ENCODE measurements around the gene SYT12.

Gene SYT12

DNA sequence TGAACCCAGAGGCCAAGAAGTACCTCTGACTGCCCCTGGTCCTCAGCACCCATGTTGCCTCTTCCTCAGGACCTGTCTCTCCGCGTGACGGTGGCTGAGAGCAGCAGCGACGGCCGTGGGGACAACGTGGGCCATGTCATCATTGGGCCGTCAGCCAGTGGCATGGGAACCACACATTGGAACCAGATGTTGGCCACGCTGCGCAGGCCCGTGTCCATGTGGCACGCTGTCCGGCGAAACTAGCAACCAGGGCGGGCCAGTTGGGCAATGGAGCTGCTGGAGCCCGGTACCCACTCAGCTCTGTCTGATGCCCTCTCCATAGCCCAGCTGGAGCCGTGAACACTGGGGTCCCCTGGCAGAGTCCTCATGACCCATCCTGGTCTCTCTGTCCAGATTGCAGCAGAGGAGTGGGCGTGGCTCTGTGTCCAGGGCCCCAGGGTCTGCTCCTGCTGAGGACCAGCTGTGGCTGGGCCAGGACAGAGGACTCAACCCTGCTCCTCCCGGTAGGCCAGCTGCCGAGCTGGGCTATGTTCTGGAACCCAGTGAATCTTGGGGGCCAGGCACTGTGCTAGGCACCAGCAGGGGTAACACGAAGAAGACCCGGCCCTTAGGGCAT is 25.7 kb downstream of the SYT12 start:
- WGBS: 96% methylated on average over 22 of the region's 22 CpGs
- Histone ChIP-seq H3K27me3 (ENCODE audit: insufficient read depth, low read length) (no peaks in the 10 kb centered on the region), H3K27ac (ENCODE audit: low read depth, low read length) (no peak overlapping the region), H3K9ac (ENCODE audit: low read depth, low read length) (no peak overlapping the region), H3K9me3 (ENCODE audit: insufficient read depth, low read depth, low read length) (no peaks in the 10 kb centered on the region), H3K4me3 (ENCODE audit: low read length) (no peak overlapping the region), H3K4me1 (ENCODE audit: insufficient read depth, low read length) (no peaks in the 10 kb centered on the region), H3K36me3 (ENCODE audit: insufficient read depth, low read length) (no peaks in the 10 kb centered on the region)

DNA sequence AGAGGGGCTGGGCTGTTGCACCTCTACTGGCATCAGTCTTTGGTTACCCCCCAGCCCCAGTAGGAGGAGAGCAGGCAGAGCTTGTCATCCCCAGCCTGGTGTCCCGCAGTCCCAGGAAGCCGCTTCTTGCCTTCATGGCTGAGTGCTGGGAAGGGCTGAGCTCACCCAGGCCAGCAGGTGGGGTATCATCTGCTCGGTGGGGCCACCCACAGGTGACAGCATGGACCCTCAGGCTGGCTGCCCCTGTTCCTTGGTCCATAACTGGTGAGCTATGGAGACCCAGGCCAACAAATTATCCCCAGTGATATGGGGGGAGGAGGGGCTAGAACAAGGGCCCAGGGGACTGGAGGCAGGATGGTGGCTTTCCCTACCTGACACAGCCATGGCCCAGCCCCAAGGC is 27.2 kb downstream of the SYT12 start:
- no peaks in the 10 kb centered on the region for H3K9me3 ChIP-seq (ENCODE audit: insufficient read depth, low read depth, low read length)
- no peak overlapping the region; the same call in 1 of the 2 replicates for H3K9ac ChIP-seq (ENCODE audit: low read depth, low read length)
- no peak overlapping the region for H3K27ac ChIP-seq (ENCODE audit: low read depth, low read length)
- H3K4me1 ChIP-seq (ENCODE audit: insufficient read depth, low read length): no peaks in the 10 kb centered on the region
- no peaks in the 10 kb centered on the region for H3K27me3 ChIP-seq (ENCODE audit: insufficient read depth, low read length)
- no peak overlapping the region for H3K4me3 ChIP-seq (ENCODE audit: low read length)
- H3K36me3 ChIP-seq (ENCODE audit: insufficient read depth, low read length): no peaks in the 10 kb centered on the region
- WGBS: 89% methylated on average over 3 of the region's 3 CpGs

DNA sequence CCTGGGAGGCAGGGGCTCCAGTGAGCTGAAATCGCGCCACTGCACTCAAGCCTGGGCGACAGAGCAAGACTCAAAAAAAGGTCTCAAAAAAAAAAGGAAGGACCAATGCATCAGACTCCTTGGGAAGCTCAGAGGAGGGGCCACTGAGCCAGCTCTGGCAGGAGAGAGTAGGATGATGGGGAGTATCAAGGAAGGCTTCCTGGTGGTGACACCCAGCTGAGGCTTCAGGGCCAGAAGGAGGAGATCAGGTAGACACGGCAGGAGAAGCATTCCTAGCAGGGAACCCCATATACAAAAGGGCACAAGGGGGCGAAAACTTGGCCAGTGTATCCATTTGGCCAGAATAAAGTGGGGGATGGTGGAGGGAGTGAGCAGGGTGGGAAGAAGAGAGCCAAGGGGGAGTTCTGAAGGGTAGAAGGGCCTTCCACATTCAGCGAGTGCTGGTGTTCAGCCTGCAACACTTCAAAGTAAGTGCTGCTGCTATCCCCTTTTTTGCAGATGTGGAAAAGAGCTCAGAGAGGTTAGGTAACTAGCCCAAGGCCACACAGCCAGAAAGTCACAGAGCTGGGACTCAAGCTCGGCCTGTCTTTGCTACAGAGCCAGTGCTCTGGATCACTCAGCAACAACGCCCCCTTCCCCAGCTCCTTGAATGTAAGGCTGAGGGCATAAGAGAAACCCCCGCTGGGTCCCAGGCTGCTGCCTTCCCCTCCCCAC is 28.4 kb downstream of the SYT12 start:
- H3K27ac ChIP-seq (ENCODE audit: low read depth, low read length): no peak overlapping the region
- H3K9me3 ChIP-seq (ENCODE audit: insufficient read depth, low read depth, low read length): no peaks in the 10 kb centered on the region
- peaks cover 12% of the 10 kb centered on the region for H3K4me1 ChIP-seq (ENCODE audit: insufficient read depth, low read length)
- no peak overlapping the region for H3K4me3 ChIP-seq (ENCODE audit: low read length)
- 82% methylated on average over 9 of the region's 9 CpGs for WGBS
- H3K9ac ChIP-seq (ENCODE audit: low read depth, low read length): no peak overlapping the region
- no peaks in the 10 kb centered on the region for H3K36me3 ChIP-seq (ENCODE audit: insufficient read depth, low read length)
- peaks cover 5% of the 10 kb centered on the region; the same call in 1 of the 2 replicates for H3K27me3 ChIP-seq (ENCODE audit: insufficient read depth, low read length)

DNA sequence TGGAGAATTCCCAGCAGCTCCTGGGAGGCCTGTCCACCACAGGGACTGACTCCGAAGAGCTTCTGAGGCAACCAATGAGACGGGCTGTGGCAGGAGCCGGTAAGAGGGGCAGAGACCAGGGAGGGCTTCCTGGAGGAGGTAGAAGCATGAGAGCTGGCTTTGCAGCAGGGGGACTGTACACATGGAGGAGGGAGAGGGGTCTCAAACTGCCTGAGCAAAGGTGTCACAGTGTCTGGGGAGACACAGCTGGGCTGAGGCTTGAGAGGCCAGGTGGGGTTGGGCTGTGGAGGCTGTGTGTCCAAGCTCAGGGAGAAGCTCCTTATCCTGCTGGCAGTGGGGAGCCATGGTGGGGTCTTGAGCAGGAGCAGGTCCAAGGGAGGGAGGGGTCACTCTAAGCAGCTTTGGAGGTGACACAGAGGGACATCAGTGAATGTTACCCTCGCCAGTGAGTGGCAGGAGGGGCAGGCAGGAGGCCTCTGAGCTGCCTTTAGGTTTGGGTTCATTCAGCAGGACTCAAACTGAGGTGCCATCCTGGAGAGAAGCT is 29.1 kb downstream of the SYT12 start:
- H3K36me3 ChIP-seq (ENCODE audit: insufficient read depth, low read length): no peaks in the 10 kb centered on the region
- H3K4me3 ChIP-seq (ENCODE audit: low read length): no peak overlapping the region
- WGBS: 86% methylated on average over 4 of the region's 4 CpGs
- H3K27me3 ChIP-seq (ENCODE audit: insufficient read depth, low read length): peaks cover 10% of the 10 kb centered on the region
- peaks cover 12% of the 10 kb centered on the region for H3K4me1 ChIP-seq (ENCODE audit: insufficient read depth, low read length)
- H3K9ac ChIP-seq (ENCODE audit: low read depth, low read length): no peak overlapping the region
- H3K9me3 ChIP-seq (ENCODE audit: insufficient read depth, low read depth, low read length): no peaks in the 10 kb centered on the region
- no peak overlapping the region for H3K27ac ChIP-seq (ENCODE audit: low read depth, low read length)

DNA sequence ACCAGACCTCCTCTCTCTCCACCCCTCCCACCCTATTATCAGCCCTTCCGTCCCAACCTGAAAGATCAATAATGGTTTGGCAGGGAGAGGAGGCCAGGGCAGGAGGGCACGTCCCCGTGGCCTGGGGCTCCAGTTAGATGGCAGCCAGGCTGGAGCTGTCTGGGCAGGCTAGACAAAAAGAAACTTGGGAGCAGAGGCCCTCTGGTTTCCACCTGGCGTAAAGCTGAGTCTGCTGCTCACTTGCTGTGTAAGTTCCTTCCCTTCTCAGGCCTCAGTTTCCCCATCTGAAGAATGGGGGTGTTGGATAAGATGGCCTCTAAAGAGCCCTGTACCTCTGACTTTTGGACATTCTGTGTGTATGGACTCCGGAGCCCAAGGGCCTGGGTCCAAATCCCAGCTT is 30.0 kb downstream of the SYT12 start:
- H3K9ac ChIP-seq (ENCODE audit: low read depth, low read length): no peak overlapping the region
- H3K36me3 ChIP-seq (ENCODE audit: insufficient read depth, low read length): no peaks in the 10 kb centered on the region
- H3K4me1 ChIP-seq (ENCODE audit: insufficient read depth, low read length): peaks cover 12% of the 10 kb centered on the region
- H3K9me3 ChIP-seq (ENCODE audit: insufficient read depth, low read depth, low read length): no peaks in the 10 kb centered on the region
- H3K4me3 ChIP-seq (ENCODE audit: low read length): no peak overlapping the region
- WGBS: 93% methylated on average over 5 of the region's 5 CpGs
- H3K27ac ChIP-seq (ENCODE audit: low read depth, low read length): no peak overlapping the region
- peaks cover 16% of the 10 kb centered on the region for H3K27me3 ChIP-seq (ENCODE audit: insufficient read depth, low read length)

DNA sequence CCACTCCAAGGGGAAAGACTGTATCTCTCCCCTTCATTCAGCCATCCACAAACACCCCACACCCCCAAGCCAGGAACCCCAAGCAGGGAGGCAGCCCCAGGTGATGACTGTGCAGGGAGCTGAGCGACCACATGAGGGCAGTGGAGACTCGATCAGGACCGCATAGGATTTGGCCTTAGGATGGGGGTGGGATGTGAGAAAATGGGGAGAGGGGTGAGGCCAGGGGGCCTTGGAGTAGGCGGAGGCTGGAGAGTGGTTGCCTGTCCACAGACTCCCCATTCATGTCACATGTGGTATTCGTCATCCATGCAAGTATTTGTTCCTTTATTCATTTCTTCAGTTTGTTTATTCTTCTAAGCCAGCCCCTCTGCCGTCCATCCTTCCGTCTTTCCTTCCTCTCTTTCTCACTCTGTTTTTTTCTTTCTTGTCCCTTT is 31.0 kb downstream of the SYT12 start:
- 40% methylated on average over 7 of the region's 7 CpGs for WGBS
- Histone ChIP-seq H3K4me1 (ENCODE audit: insufficient read depth, low read length) (peaks cover 12% of the 10 kb centered on the region), H3K27ac (ENCODE audit: low read depth, low read length) (no peak overlapping the region), H3K27me3 (ENCODE audit: insufficient read depth, low read length) (peaks cover 16% of the 10 kb centered on the region), H3K36me3 (ENCODE audit: insufficient read depth, low read length) (no peaks in the 10 kb centered on the region), H3K9ac (ENCODE audit: low read depth, low read length) (no peak overlapping the region), H3K9me3 (ENCODE audit: insufficient read depth, low read depth, low read length) (no peaks in the 10 kb centered on the region), H3K4me3 (ENCODE audit: low read length) (no peak overlapping the region)

DNA sequence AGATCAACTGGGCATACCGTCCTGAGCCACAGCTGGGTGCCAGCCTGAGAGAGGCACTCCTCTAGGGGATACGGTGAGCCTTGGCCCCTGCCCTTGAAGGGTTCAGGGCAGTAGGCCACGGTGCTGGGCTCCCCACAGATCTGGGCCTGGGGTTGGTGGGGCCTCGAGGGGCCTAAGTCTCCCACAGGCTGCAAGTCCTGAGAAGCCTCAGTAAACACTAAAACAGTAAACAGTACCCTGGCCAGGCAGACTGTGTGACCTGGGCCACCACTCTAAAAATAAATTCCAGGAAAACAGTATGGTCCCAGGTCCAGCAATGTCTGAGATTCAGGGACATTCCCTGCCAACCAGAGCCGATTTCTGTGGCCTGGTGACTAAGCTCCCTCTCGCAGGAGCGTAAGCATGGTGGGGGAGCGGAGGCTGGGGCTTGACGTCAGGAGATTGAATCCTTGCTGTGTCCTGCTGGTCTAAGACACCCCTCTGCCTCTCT is 31.5 kb downstream of the SYT12 start:
- Histone ChIP-seq H3K4me3 (ENCODE audit: low read length) (no peak overlapping the region), H3K36me3 (ENCODE audit: insufficient read depth, low read length) (no peaks in the 10 kb centered on the region), H3K4me1 (ENCODE audit: insufficient read depth, low read length) (peaks cover 12% of the 10 kb centered on the region), H3K27me3 (ENCODE audit: insufficient read depth, low read length) (peaks cover 16% of the 10 kb centered on the region), H3K9me3 (ENCODE audit: insufficient read depth, low read depth, low read length) (no peaks in the 10 kb centered on the region), H3K9ac (ENCODE audit: low read depth, low read length) (no peak overlapping the region), H3K27ac (ENCODE audit: low read depth, low read length) (no peak overlapping the region)
- WGBS: 75% methylated on average over 9 of the region's 9 CpGs

DNA sequence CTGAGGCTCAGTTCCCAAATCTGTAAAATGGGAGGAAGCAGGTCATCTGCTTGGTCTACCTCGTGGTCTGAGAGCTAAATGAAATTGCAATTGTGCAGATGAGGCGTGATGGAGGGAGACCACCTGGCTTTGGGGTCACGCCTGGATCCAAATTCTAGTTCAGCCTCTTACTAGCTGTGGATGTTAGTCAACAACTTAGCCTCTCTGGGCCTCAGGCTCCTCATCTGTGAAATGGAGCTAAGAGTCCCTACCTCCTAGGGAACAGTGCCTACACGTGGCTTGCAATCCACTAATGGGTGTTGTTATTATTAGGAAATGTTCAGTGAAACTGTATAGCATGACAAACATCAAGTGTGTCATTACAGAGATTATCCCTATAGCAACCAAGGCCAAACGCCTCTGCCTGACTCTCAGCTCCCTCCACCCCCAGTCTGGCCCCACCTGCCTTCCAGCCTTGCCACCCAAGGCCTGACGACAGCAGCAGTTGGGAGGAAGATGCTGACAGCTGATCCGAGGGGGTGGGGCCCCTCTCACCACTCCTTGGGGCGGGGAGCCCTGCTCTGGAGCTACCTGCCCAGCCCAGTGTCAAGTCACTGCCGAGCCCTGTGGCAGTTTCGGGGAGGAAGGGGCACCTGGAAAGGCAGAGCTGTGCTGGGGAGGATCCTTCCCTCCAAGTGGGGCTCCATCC is 32.0 kb downstream of the SYT12 start:
- Histone ChIP-seq H3K4me1 (ENCODE audit: insufficient read depth, low read length) (peaks cover 12% of the 10 kb centered on the region), H3K27ac (ENCODE audit: low read depth, low read length) (no peak overlapping the region), H3K27me3 (ENCODE audit: insufficient read depth, low read length) (peaks cover 16% of the 10 kb centered on the region), H3K36me3 (ENCODE audit: insufficient read depth, low read length) (no peaks in the 10 kb centered on the region), H3K9ac (ENCODE audit: low read depth, low read length) (no peak overlapping the region), H3K4me3 (ENCODE audit: low read length) (no peak overlapping the region), H3K9me3 (ENCODE audit: insufficient read depth, low read depth, low read length) (no peaks in the 10 kb centered on the region)
- WGBS: 71% methylated on average over 9 of the region's 10 CpGs

DNA sequence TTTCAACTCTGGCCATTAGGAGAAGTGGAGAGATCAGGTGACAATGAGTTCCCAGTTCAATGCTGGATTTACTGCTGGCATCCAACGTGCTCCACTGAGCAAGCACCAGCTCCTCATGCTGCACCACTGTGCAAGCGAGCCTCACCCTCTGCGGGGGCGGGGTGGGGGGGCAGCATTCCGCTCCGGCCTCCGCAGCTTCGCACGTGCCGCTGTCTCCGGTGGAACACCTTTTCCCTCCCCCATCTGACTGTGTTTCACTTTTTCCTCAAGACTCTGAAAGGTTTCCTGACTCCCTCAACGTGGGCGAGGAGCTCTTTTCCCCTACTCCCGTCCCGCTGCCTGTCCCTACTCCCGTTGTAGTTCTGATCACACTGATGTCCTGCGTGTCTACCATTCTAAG is 32.9 kb downstream of the SYT12 start:
- H3K4me3 ChIP-seq (ENCODE audit: low read length): peak overlapping the region; percentile 70; the same call in 1 of the 2 replicates

DNA sequence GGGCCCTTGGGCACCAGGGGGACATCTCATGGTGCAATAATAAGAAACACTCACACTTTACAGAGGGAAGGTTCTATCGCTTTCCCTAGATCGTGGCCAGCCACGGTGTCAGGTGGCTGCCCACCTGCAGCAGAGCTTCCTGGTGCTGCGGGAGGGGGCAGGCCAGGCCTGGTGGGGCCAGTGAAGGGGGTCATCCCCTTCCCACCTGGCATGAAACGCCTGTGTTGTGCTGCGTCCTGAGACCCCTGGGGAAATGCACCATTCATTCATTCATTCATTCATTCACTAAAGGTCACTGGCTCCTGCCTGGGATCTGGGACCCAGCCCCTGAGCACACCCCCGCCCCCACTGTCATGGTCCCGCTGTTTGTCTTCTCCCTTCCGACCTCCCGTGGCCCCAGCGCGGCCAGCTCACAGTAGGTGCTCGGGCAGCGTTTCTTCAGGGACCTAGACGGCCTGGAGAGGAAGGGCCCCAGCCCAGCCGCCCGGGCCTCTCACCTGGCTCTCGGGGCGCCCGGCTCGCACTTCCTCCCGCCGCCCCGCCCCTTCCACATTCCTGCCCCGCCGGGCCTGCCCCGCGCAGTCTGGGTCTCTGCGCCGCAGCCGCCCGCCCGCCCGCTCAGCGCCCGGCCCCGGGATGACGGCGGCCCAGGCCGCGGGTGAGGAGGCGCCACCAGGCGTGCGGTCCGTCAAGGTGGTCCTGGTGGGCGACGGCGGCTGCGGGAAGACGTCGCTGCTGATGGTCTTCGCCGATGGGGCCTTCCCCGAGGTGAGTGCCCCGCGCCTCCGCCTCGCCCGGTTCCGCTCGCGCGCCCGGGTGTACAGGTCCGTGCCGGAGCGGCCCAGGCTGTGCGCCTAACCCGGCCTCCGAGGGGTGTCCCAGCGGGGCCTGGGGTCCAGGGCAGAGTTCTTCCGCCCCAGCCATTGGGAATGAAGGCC is 33.6 kb downstream of the SYT12 start, which contains the start of gene RHOD:
Gene RHOD (plus strand): TSS at position 581 of the 938 bp plus-strand sequence. CDS start 56 bp downstream, at position 637.
- Histone ChIP-seq H3K9me3 (ENCODE audit: insufficient read depth, low read depth, low read length) (no peaks in the 10 kb centered on the region), H3K4me1 (ENCODE audit: insufficient read depth, low read length) (peaks cover 12% of the 10 kb centered on the region), H3K9ac (ENCODE audit: low read depth, low read length) (peak within 1 kb of the TSS; percentile 68), H3K36me3 (ENCODE audit: insufficient read depth, low read length) (no peaks in the 10 kb centered on the region), H3K4me3 (ENCODE audit: low read length) (peak within 1 kb of the TSS; percentile 70), H3K27me3 (ENCODE audit: insufficient read depth, low read length) (peaks cover 16% of the 10 kb centered on the region), H3K27ac (ENCODE audit: low read depth, low read length) (no peak within 1 kb of the TSS; the same call in 1 of the 2 replicates)
- 7% methylated on average over 72 of the region's 72 CpGs for WGBS

More for the DNA sequence above, 32.9 kb downstream of the SYT12 start:
- 40% methylated on average over 17 of the region's 17 CpGs for WGBS
- H3K4me1 ChIP-seq (ENCODE audit: insufficient read depth, low read length): peaks cover 12% of the 10 kb centered on the region
- H3K27ac ChIP-seq (ENCODE audit: low read depth, low read length): no peak overlapping the region
- H3K36me3 ChIP-seq (ENCODE audit: insufficient read depth, low read length): no peaks in the 10 kb centered on the region
- no peaks in the 10 kb centered on the region for H3K9me3 ChIP-seq (ENCODE audit: insufficient read depth, low read depth, low read length)
- H3K27me3 ChIP-seq (ENCODE audit: insufficient read depth, low read length): peaks cover 16% of the 10 kb centered on the region
- H3K9ac ChIP-seq (ENCODE audit: low read depth, low read length): no peak overlapping the region
